Stimulated activated naive CD4-positive, alpha-beta T cell (primary cell): ENCODE results near the gene ABLIM2.

Experiments used
- DNase-seq, 6 experiments: peaks; one replicate each; lab custom pipeline; 2025; lab: John Stamatoyannopoulos, UW

ABLIM2 gene

GRCh38 chr4:8045909-8046308 is 112.7 kb downstream of the ABLIM2 start:
- no peak for DNase-seq

DNA sequence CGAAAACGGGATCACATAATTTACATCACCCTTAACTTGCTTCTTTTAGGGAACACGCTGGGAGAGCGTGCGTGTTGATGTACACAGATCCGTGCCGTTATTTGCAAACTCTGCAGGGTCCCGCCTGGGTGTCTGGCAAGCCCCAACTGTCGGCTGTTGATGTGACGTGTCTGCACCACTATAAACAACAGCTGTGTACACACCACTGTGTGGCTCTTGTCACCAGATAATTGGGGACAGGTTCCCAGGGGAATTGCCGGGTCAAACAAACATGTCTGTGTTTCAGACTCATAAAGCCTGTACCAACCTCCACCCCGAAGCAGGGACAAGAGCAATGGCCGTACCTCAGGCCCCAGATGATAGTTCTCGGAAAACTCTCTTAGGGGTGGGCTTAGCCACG is 113.9 kb downstream of the ABLIM2 start:
- DNase-seq = no peak

DNA sequence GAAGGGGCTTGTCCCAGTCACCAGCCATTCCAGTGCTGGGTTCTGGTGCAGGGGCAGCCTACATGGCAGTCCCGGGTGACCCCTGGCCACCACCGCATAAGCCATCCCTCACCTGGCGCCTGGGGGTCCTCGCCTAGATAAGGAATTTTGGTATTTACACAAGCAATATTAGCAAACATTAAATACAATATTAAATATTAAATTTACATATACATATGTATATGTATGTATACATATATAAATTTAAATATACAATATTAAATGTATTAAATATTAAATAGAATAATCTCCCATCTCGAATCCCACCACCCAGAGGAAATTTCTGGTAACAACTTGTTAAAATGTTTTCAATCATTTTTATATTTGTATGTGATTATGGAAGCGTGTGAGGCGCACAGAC is 114.4 kb downstream of the ABLIM2 start:
- DNase-seq = no peak

GRCh38 chr4:8043596-8043995 is 115.0 kb downstream of the ABLIM2 start:
- no peak for DNase-seq

GRCh38 chr4:8041868-8042267 is 116.7 kb downstream of the ABLIM2 start:
- no peak for DNase-seq

DNA sequence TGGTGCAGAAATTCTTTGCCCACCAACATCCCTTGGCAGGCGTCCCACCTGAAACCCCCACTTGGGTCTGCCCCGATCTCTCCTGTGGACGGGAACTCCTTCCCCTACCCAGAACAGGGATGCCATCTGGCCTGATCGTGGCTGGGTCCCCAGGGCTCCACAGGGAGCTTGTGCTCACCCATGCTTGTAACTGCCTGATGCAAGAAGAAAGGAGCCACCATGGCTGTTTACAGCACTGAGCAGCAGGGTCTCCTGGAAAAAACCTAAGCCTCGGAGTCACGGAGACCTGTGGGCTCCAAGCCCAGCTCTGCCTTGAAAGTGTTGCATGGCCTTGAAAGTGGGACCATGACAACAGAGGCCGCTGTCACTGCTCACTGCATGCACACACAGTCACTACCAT is 117.4 kb downstream of the ABLIM2 start:
- no peak for DNase-seq

DNA sequence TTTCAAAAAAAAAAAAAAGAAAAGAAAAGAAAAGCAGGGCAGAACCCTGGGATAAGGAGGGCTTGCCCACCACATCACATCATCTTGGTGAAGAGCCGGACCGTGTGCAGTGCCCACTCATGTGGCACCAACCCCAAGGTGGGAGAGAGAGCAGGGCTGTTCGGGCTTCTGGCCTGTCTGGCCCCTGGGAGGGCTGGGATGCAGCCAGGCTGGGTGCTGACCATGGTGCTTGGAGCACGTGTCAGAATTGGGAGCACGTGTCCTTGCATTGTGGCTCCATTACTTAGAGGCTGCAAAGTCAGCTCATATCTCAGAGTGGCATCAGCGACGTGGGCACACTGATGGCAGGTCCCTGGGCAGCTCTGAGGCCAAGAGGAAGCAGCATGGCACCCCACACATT is 118.0 kb downstream of the ABLIM2 start:
- no peak for DNase-seq

GRCh38 chr4:8039853-8040252 is 118.8 kb downstream of the ABLIM2 start:
- DNase-seq = no peak

DNA sequence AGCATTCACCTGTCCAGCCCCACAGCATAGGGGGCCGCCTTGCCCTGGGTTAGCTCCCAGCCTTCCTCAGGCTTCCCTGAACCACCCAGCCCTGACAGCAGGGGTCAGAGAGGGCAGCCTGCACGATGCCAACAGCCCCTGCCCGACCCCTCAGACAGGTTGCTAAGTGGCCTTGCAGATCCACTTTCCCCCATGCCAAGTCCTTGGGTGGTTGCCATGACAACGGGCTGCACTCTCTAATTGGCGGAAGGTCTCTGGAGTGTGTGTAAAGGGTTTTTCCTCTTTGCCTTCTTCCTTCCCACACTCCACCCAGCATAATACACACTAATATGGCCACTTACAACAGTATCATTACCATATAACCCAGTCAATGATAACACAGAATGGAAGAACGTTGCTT is 119.3 kb downstream of the ABLIM2 start:
- no peak for DNase-seq

- no peak for DNase-seq
Measured at GRCh38 chr4:8038719-8039251, 119.8 kb downstream of the ABLIM2 start.

GRCh38 chr4:8038083-8038482 is 120.5 kb downstream of the ABLIM2 start:
- DNase-seq = no peak

- no peak for DNase-seq
Measured at GRCh38 chr4:8037150-8037769, 121.4 kb downstream of the ABLIM2 start.

- DNase-seq = no peak
Measured at GRCh38 chr4:8035371-8035780, 123.2 kb downstream of the ABLIM2 start.

GRCh38 chr4:8033829-8034528 is 124.6 kb downstream of the ABLIM2 start:
- DNase-seq = no peak

- DNase-seq = no peak
Measured at GRCh38 chr4:8033067-8033755, 125.4 kb downstream of the ABLIM2 start.

- DNase-seq = no peak
Measured at GRCh38 chr4:8032381-8032780, 126.2 kb downstream of the ABLIM2 start.

GRCh38 chr4:8030121-8030781 is 128.4 kb downstream of the ABLIM2 start:
- DNase-seq = no peak

- DNase-seq = no peak
Measured at GRCh38 chr4:8029689-8030088, 128.9 kb downstream of the ABLIM2 start.

- DNase-seq = no peak
Measured at GRCh38 chr4:8028884-8029568, 129.6 kb downstream of the ABLIM2 start.

DNA sequence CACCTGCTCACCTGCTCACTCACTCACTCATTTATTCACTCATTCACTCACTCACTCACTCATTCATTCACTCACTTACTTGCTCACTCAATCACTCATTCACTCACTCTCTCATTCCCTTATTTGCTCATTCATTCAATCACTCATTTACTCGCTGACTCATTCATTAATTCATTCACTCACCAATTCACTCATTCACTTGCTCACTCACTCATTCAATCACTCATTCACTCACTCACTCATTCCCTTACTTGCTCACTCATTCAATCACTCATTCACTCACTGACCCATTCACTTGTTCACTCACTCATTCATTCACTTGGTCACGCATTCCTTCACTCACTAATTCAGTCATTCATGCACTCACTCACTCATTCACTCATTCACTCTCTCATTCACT is 130.2 kb downstream of the ABLIM2 start:
- no peak for DNase-seq

GRCh38 chr4:8026453-8026852 is 132.2 kb downstream of the ABLIM2 start:
- DNase-seq = no peak

DNA sequence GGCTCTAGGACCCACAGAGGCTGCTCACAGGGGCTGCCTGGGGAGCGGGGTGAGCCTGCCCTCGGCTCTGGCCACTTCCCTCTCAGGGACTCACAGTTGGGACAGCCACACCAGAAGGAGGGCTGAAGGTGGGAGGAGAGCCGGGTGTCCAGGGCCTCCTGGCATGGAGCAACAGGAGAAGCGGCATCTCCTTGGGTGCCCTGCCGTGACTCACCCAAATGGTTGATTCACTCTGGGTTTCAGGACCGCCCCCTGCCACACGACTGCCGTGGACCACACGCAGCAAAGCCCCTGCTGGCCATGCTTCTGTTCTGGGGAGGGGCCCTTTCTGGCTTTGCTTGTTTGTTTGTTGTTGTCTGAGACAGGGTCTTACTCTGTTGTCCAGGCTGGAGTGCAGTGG is 132.9 kb downstream of the ABLIM2 start:
- DNase-seq = no peak
